Fibroblast of the aortic adventitia (primary cell): ENCODE results near the gene CACNA1G. TPM values are rescaled to one million over a fixed set of nuclear protein-coding genes. Genes with fewer than 3 reads are reported as not detected.

Experiments
- DNase-seq: peaks from one replicate; pipeline ENCODE4 v3.0.0-alpha.2; 2010; ENCODE audit warnings: low read depth
- H3K4me3 ChIP-seq: 2 replicates; pipeline ENCODE4 v1.5.1; 2011; ENCODE audit warnings: low read depth, mild to moderate bottlenecking, control low read depth, low read length, moderate library complexity
- CTCF ChIP-seq: IDR thresholded peaks from 2 replicates; pipeline ENCODE4 v1.5.1; 2011; ENCODE audit warnings: mild to moderate bottlenecking, low read length, control low read depth, inconsistent platforms; ENCODE audit not compliant: insufficient read depth
- total RNA-seq: library from RNA; depleted of rRNA; stranded (reverse); fragments of >200 nt; gene quantifications from 2 replicates; pipeline ENCODE4 v1.2.3, GENCODE V29; 2012; ENCODE audit warnings: low replicate concordance

CACNA1G gene
- total RNA-seq, 1 donor, result 1.8 TPM

- no peak overlapping the region for H3K4me3 ChIP-seq
- no peak for DNase-seq
- TF ChIP-seq CTCF, result no peak
Observed at GRCh38 chr17:50551433-50551815, 9.1 kb upstream of the CACNA1G start.

GRCh38 chr17:50551884-50552283 is 8.6 kb upstream of the CACNA1G start:
- no peak overlapping the region for H3K4me3 ChIP-seq
- no peak for DNase-seq
- TF ChIP-seq CTCF, result no peak

GRCh38 chr17:50554201-50554600 is 6.3 kb upstream of the CACNA1G start:
- TF ChIP-seq CTCF, result no peak

GRCh38 chr17:50556803-50557202 is 3.7 kb upstream of the CACNA1G start:
- no peak overlapping the region for H3K4me3 ChIP-seq
- no peak for TF ChIP-seq CTCF
- no peak for DNase-seq

More at GRCh38 chr17:50554201-50554600, 6.3 kb upstream of the CACNA1G start:
- DNase-seq, result no peak
- no peak overlapping the region for H3K4me3 ChIP-seq

- H3K4me3 ChIP-seq, result no peak overlapping the region
- no peak for TF ChIP-seq CTCF
- no peak for DNase-seq
Observed at GRCh38 chr17:50557630-50558029, 2.9 kb upstream of the CACNA1G start.

- no peak for DNase-seq
- TF ChIP-seq CTCF, result no peak
Observed at GRCh38 chr17:50558091-50558490, 2.4 kb upstream of the CACNA1G start.

GRCh38 chr17:50558581-50558940 is 2.0 kb upstream of the CACNA1G start:
- no peak for TF ChIP-seq CTCF
- DNase-seq, result no peak
- no peak overlapping the region for H3K4me3 ChIP-seq

More at GRCh38 chr17:50558091-50558490, 2.4 kb upstream of the CACNA1G start:
- H3K4me3 ChIP-seq, result no peak overlapping the region
